Endothelial cell of umbilical vein (primary cell): ENCODE results near the gene PFDN5. TPM values are rescaled to one million over a fixed set of nuclear protein-coding genes. Genes with fewer than 3 reads are reported as not detected.

ENCODE experiments used
- BruUV-seq: library from RNA; stranded (reverse); fragments of 400-500 nt; replicated peaks from 2 replicates; lab custom pipeline; 2021; lab: Mats Ljungman, UMichigan
- CTCF ChIA-PET: fragments of 300-600, 350-600 bp; sonication (Branson Sonifier 250); formaldehyde crosslinking; loops from one replicate; lab custom pipeline; 2021; ENCODE audit warnings: antibody characterized with exemption, inconsistent platforms; lab: Charles Lee
- POLR2A ChIA-PET: fragments of 300-600, 350-600 bp; sonication (Branson Sonifier 250); formaldehyde crosslinking; loops from one replicate; lab custom pipeline; 2021; ENCODE audit warnings: antibody characterized with exemption, inconsistent platforms; lab: Charles Lee
- DNase-seq: peaks from one replicate; pipeline ENCODE4 v3.0.0-alpha.2; 2011; ENCODE audit warnings: low read depth, low spot score
- FAIRE-seq: peaks from 2 replicates; lab custom pipeline; 2011; peaks lifted over from hg19 to GRCh38; lab: Jason Lieb, UNC
- H2AFZ ChIP-seq: 2 replicates; pipeline ENCODE4 v1.6.0; 2012; ENCODE audit warnings: low read depth, low read length, control low read depth, inconsistent platforms
- H3K27ac ChIP-seq: 2 replicates; pipeline ENCODE4 v1.5.1; 2011; ENCODE audit warnings: low read depth, mild to moderate bottlenecking, control low read depth, low read length, moderate library complexity; ENCODE audit not compliant: insufficient read depth
- H3K27me3 ChIP-seq, 2 experiments: 2 replicates each; pipeline versions ENCODE4 v1.6.0 to v1.6.1; 2011; ENCODE audit warnings: low read length in 2 of 2, mixed read lengths in 1 of 2; ENCODE audit not compliant: control insufficient read depth in 2 of 2, insufficient read depth in 2 of 2
- H3K36me3 ChIP-seq, 2 experiments: 2 replicates in 1 of 2; 3 replicates in 1 of 2; pipeline ENCODE4 v1.5.1; 2011; ENCODE audit warnings: low read length in 2 of 2, mild to moderate bottlenecking in 1 of 2, moderate library complexity in 1 of 2; ENCODE audit not compliant: control insufficient read depth in 2 of 2, insufficient read depth in 2 of 2; ENCODE audit errors: extremely low read depth in 1 of 2
- H3K4me1 ChIP-seq: 3 replicates; pipeline ENCODE4 v1.5.1; 2011; ENCODE audit warnings: mild to moderate bottlenecking, low read length; ENCODE audit not compliant: control insufficient read depth, insufficient read depth; ENCODE audit errors: extremely low read depth
- H3K4me2 ChIP-seq: 2 replicates; pipeline ENCODE4 v1.6.1; 2011; ENCODE audit warnings: low read length, control low read depth, mixed read lengths; ENCODE audit not compliant: insufficient read depth
- H3K4me3 ChIP-seq, 3 experiments: fragments of 200-600 bp in 1 of 3; sonication (generic), shearing (Covaris generic) in 1 of 3; replicated peaks in 1 of 3; 2 replicates each; pipeline ENCODE4 v1.5.1; 2011 to 2016; ENCODE audit warnings: control low read depth in 3 of 3, low read length in 3 of 3, mild to moderate bottlenecking in 2 of 3, inconsistent platforms in 1 of 3, low read depth in 1 of 3, moderate library complexity in 1 of 3; ENCODE audit not compliant: insufficient read depth in 1 of 3
- H3K79me2 ChIP-seq: 2 replicates; pipeline ENCODE4 v1.6.0; 2012; ENCODE audit warnings: low read length, inconsistent platforms; ENCODE audit not compliant: control insufficient read depth, insufficient read depth
- H3K9ac ChIP-seq: replicated peaks from 2 replicates; pipeline ENCODE3; 2011; ENCODE audit warnings: low read length, control low read depth; ENCODE audit not compliant: insufficient read depth; ENCODE audit errors: extremely low read depth
- H3K9me1 ChIP-seq: replicated peaks from 3 replicates; pipeline ENCODE4 v1.6.0; 2011; ENCODE audit warnings: mild to moderate bottlenecking, low read length; ENCODE audit not compliant: control insufficient read depth, insufficient read depth; ENCODE audit errors: extremely low read depth
- H3K9me3 ChIP-seq: replicated peaks from 2 replicates; pipeline ENCODE4 v1.5.1; 2012; ENCODE audit warnings: low read length, inconsistent platforms; ENCODE audit not compliant: control insufficient read depth, insufficient read depth
- H4K20me1 ChIP-seq: replicated peaks from 2 replicates; pipeline ENCODE3; 2011; ENCODE audit warnings: mild to moderate bottlenecking, low read length; ENCODE audit not compliant: control insufficient read depth, insufficient read depth; ENCODE audit errors: extremely low read depth
- CTCF ChIP-seq, 2 donors: IDR thresholded peaks; 1 replicate in 1 of 2; 2 replicates in 1 of 2; pipeline ENCODE4 v1.5.1; 2011; ENCODE audit warnings: low read length in 2 of 2, mild to moderate bottlenecking in 2 of 2, moderate library complexity in 2 of 2, control low read depth in 1 of 2, inconsistent platforms in 1 of 2, low read depth in 1 of 2; ENCODE audit not compliant: insufficient read depth in 1 of 2; ENCODE audit errors: extremely low read depth in 1 of 2
- EZH2 ChIP-seq: IDR thresholded peaks from 2 replicates; pipeline ENCODE4 v1.6.1; 2012; ENCODE audit warnings: borderline replicate concordance, low read depth, mild to moderate bottlenecking, moderate library complexity, low read length, inconsistent platforms; ENCODE audit not compliant: severe bottlenecking
- FOS ChIP-seq: IDR thresholded peaks from 2 replicates; pipeline ENCODE4 v1.6.1; 2011; ENCODE audit warnings: mild to moderate bottlenecking, low read length, moderate library complexity, borderline replicate concordance; ENCODE audit not compliant: insufficient read depth
- GATA2 ChIP-seq: IDR thresholded peaks from 2 replicates; pipeline ENCODE4 v1.7.0; 2011; ENCODE audit warnings: low read depth, mild to moderate bottlenecking, moderate library complexity, mixed read lengths, low read length; ENCODE audit not compliant: insufficient read length, insufficient read depth
- JUN ChIP-seq: IDR thresholded peaks from 2 replicates; pipeline ENCODE4 v1.6.1; 2011; ENCODE audit warnings: borderline replicate concordance, low read depth; ENCODE audit not compliant: insufficient read length, insufficient read depth
- MAX ChIP-seq: IDR thresholded peaks from 2 replicates; pipeline ENCODE4 v1.6.1; 2011; ENCODE audit not compliant: insufficient read depth, insufficient read length
- MYC ChIP-seq: IDR thresholded peaks from one replicate; pipeline ENCODE4 v1.6.1; 2011; ENCODE audit warnings: mild to moderate bottlenecking, low read depth, low read length
- POLR2A ChIP-seq: IDR thresholded peaks from 2 replicates; pipeline ENCODE4 v1.6.1; 2012; ENCODE audit warnings: low read depth, mild to moderate bottlenecking, control low read depth, low read length
- POLR2AphosphoS5 ChIP-seq: IDR thresholded peaks from 2 replicates; pipeline ENCODE4 v1.6.1; 2012; ENCODE audit warnings: low read depth, mild to moderate bottlenecking, control low read depth, low read length, moderate library complexity; ENCODE audit not compliant: insufficient read depth
- dilution Hi-C: fragments of 300-500 bp; cut with MboI; formaldehyde crosslinking; loops from one replicate; pipeline ENCODE4 v1.15.0; 2019; ENCODE audit warnings: low sequenced_read_pairs; ENCODE audit not compliant: extremely low pct_ligation_motif_present
- intact Hi-C: fragments of 100-400 bp; cut with micrococcal nuclease; formaldehyde crosslinking; loops from one replicate; pipeline ENCODE4 v1.10.0; 2022
- polyA plus RNA-seq, 4 experiments: library from polyadenylated mRNA; depleted of rRNA in 3 of 4; stranded (reverse) in 3 of 4; unstranded in 1 of 4; fragments of >200 nt; gene quantifications; 2 replicates each; pipeline versions ENCODE4 v1.2.1 to v1.2.3, GENCODE V29; 2011 to 2012; ENCODE audit warnings: missing spikeins in 1 of 4
- total RNA-seq: library from RNA; stranded (reverse); gene quantifications from 2 replicates; pipeline ENCODE4 v1.2.3, GENCODE V29; 2021

PFDN5 gene
- total and polyA plus RNA-seq, 2 donors (not counting 3 experiments of a cell fraction or from before 2014, with no cell fraction given): 301 to 745 TPM

- peak within 1 kb of the TSS; percentile 45 for H3K9ac ChIP-seq
- peak; percentile 93 for FAIRE-seq
- POLR2A ChIA-PET: interaction anchor here (1.7 to 1.9 kb wide), 2 partner anchors 11 to 27 kb away, joined by 4 read pairs; partner anchors contain the start of gene PFDN5
Observed at GRCh38 chr12:53267999-53268629, 27.2 kb upstream of the PFDN5 start, which contains the start of gene ESPL1. TSS of gene ESPL1 (plus strand) at chr12:53268299. CDS start at chr12:53268767, 468 bp downstream.

More at GRCh38 chr12:53267999-53268629, 27.2 kb upstream of the PFDN5 start, which contains the start of gene ESPL1:
- Histone ChIP-seq H3K9me1 (no peaks in the 10 kb centered on the region), H3K27ac (no peak within 1 kb of the TSS), H3K4me2 (peak within 1 kb of the TSS; percentile 83), H3K79me2 (peaks cover 33% of the 10 kb centered on the region), H3K9me3 (no peaks in the 10 kb centered on the region), H3K36me3 (no peaks in the 10 kb centered on the region), H3K27me3 (no peaks in the 10 kb centered on the region), H3K4me1 (peaks cover 24% of the 10 kb centered on the region), H3K4me3 (peak within 1 kb of the TSS; percentile 61 to 85 (median 77)), H2AFZ (peak within 1 kb of the TSS; percentile 93), H4K20me1 (no peaks in the 10 kb centered on the region)
- BruUV-seq: no TSS peak
- TF ChIP-seq MYC (no peak), GATA2 (no peak), EZH2 (no peak), POLR2AphosphoS5 (peak; percentile 25), MAX (peak; percentile 7), JUN (no peak), POLR2A (peak; percentile 15), CTCF (IDR thresholded peaks at IDR 0.05; ENCODE audit: extremely low read depth in 1 of 2, insufficient read depth in 1 of 2, low read depth in 1 of 2, low read length in 2 of 2) (peak; percentile 35 to 51), FOS (no peak)
- peak; percentile 82 for DNase-seq
- intact Hi-C loops: loop anchor here (1.0 to 2.0 kb wide), 4 partner anchors 15 to 55 kb away; partner anchors contain the start of gene PFDN5
- dilution Hi-C loops: no loop called here
- CTCF ChIA-PET: interaction anchor here (0.6 to 7.7 kb wide), 19 partner anchors 11 to 202 kb away, joined by 3 to 128 read pairs (median 4); partner anchors contain the start of genes AAAS, CSAD and ZNF740
